ENCODE data around the gene UNKL.

The UNKL gene

DNA sequence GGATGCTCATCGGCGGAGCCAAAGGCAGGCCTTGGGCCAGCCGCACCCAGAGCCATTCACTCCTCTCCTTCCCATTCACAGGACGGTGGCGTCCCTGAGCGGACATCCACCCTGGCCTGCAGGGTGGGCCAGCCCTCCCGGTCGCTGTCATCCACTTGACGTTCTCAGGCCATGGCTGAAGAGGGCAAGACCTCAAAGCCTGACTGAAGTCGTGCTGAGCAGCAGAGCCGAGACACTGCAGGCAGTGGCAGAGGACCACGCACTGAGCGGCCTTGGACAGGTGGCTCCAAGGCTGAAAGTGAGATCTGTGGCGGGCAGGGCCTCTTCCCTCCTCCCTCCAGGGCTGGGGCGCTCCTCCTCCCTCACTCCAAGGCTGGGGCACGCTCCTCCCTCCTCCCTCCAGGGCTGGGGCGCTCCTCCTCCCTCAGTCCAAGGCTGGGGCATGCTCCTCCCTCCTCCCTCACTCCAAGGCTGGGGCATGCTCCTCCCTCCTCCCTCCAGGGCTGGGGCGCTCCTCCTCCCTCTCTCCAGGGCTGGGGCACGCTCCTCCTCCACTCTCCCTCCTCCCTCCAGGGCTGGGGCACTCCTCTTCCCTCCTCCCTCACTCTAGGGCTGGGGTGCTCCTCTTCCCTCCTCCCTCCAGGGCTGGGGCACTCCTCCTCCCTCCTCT, 38.6 kb downstream of the UNKL start:
- TF ChIP-seq, protein P1, sequence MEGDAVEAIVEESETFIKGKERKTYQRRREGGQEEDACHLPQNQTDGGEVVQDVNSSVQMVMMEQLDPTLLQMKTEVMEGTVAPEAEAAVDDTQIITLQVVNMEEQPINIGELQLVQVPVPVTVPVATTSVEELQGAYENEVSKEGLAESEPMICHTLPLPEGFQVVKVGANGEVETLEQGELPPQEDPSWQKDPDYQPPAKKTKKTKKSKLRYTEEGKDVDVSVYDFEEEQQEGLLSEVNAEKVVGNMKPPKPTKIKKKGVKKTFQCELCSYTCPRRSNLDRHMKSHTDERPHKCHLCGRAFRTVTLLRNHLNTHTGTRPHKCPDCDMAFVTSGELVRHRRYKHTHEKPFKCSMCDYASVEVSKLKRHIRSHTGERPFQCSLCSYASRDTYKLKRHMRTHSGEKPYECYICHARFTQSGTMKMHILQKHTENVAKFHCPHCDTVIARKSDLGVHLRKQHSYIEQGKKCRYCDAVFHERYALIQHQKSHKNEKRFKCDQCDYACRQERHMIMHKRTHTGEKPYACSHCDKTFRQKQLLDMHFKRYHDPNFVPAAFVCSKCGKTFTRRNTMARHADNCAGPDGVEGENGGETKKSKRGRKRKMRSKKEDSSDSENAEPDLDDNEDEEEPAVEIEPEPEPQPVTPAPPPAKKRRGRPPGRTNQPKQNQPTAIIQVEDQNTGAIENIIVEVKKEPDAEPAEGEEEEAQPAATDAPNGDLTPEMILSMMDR (IDR thresholded peaks at IDR 0.05; ENCODE audit: low read length, missing control alignments): no peak
- no peak for DNase-seq (ENCODE audit: low read depth)
- H3K4me3 ChIP-seq (replicated peaks; ENCODE audit: low read depth, low read length): no peak overlapping the region

- no peak for DNase-seq (ENCODE audit: low read depth)
- no peak overlapping the region for H3K4me3 ChIP-seq (replicated peaks; ENCODE audit: low read depth, low read length)
- TF ChIP-seq, protein P1 (IDR thresholded peaks at IDR 0.05; ENCODE audit: low read length, missing control alignments): no peak
These were observed 39.2 kb downstream of the UNKL start for GRCh38 chr16:1375298-1375640.

- no peak for DNase-seq (ENCODE audit: low read depth)
- TF ChIP-seq, protein P1 (IDR thresholded peaks at IDR 0.05; ENCODE audit: low read length, missing control alignments): no peak
- H3K4me3 ChIP-seq (replicated peaks; ENCODE audit: low read depth, low read length): no peak overlapping the region
These were observed 39.8 kb downstream of the UNKL start for GRCh38 chr16:1374418-1375297.

- TF ChIP-seq, protein P1 (IDR thresholded peaks at IDR 0.05; ENCODE audit: low read length, missing control alignments): no peak
- H3K4me3 ChIP-seq (replicated peaks; ENCODE audit: low read depth, low read length): no peak overlapping the region
- no peak for DNase-seq (ENCODE audit: low read depth)
These were observed 42.1 kb downstream of the UNKL start for GRCh38 chr16:1372292-1372950.

- TF ChIP-seq, protein P1 (IDR thresholded peaks at IDR 0.05; ENCODE audit: low read length, missing control alignments): no peak
- H3K4me3 ChIP-seq (replicated peaks; ENCODE audit: low read depth, low read length): no peak overlapping the region
These were observed 43.2 kb downstream of the UNKL start for GRCh38 chr16:1371054-1371978.

GRCh38 chr16:1367486-1368174, 46.9 kb downstream of the UNKL start:
- DNase-seq (ENCODE audit: low read depth): no peak
- TF ChIP-seq, protein P1 (IDR thresholded peaks at IDR 0.05; ENCODE audit: low read length, missing control alignments): no peak
- H3K4me3 ChIP-seq (replicated peaks; ENCODE audit: low read depth, low read length): no peak overlapping the region

More at GRCh38 chr16:1371054-1371978, 43.2 kb downstream of the UNKL start:
- DNase-seq (ENCODE audit: low read depth): no peak
